Omental fat pad (tissue), 4 donors: ENCODE data around the gene RNF208. TPM values are rescaled to one million over a fixed set of nuclear protein-coding genes. Genes with fewer than 3 reads are reported as not detected.

Experiments used
- ATAC-seq: fragments of 150-250 bp; one replicate; pipeline ENCODE4 v1.9.1; 2016; ENCODE audit warnings: mild to moderate bottlenecking, moderate library complexity; ENCODE audit not compliant: low FRiP score
- DNase-seq: peaks from one replicate; pipeline ENCODE4 v3.0.0-alpha.2; 2019; ENCODE audit warnings: low spot score
- total RNA-seq, 4 donors: library from RNA; depleted of rRNA; stranded (reverse); fragments of >200 nt; gene quantifications; one replicate each; pipeline ENCODE4 v1.1.0, GENCODE V29; 2016
- TF ChIP-seq, protein P1 (sequence below), 3 donors: fragments of 450-650 bp; IDR thresholded peaks; one replicate each; pipeline ENCODE4 v1.5.1; 2016 to 2017; ENCODE audit warnings: antibody characterized with exemption in 3 of 3, mild to moderate bottlenecking in 3 of 3, moderate library complexity in 2 of 3

The RNF208 gene
- total RNA-seq, 4 donors from 2014 or later, result 0.65 to 1.0 (median 0.72) TPM; not detected in 1

- DNase-seq, result no peak
- ATAC-seq, result no peak
- TF ChIP-seq, protein P1, sequence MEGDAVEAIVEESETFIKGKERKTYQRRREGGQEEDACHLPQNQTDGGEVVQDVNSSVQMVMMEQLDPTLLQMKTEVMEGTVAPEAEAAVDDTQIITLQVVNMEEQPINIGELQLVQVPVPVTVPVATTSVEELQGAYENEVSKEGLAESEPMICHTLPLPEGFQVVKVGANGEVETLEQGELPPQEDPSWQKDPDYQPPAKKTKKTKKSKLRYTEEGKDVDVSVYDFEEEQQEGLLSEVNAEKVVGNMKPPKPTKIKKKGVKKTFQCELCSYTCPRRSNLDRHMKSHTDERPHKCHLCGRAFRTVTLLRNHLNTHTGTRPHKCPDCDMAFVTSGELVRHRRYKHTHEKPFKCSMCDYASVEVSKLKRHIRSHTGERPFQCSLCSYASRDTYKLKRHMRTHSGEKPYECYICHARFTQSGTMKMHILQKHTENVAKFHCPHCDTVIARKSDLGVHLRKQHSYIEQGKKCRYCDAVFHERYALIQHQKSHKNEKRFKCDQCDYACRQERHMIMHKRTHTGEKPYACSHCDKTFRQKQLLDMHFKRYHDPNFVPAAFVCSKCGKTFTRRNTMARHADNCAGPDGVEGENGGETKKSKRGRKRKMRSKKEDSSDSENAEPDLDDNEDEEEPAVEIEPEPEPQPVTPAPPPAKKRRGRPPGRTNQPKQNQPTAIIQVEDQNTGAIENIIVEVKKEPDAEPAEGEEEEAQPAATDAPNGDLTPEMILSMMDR (IDR thresholded peaks at IDR 0.05), result no peak
These were observed 43.0 kb downstream of the RNF208 start for GRCh38 chr9:137178939-137179630.

GRCh38 chr9:137178201-137178938, 43.7 kb downstream of the RNF208 start:
- ATAC-seq, result no peak
- DNase-seq, result no peak
- TF ChIP-seq, protein P1 (IDR thresholded peaks at IDR 0.05), result no peak

DNA sequence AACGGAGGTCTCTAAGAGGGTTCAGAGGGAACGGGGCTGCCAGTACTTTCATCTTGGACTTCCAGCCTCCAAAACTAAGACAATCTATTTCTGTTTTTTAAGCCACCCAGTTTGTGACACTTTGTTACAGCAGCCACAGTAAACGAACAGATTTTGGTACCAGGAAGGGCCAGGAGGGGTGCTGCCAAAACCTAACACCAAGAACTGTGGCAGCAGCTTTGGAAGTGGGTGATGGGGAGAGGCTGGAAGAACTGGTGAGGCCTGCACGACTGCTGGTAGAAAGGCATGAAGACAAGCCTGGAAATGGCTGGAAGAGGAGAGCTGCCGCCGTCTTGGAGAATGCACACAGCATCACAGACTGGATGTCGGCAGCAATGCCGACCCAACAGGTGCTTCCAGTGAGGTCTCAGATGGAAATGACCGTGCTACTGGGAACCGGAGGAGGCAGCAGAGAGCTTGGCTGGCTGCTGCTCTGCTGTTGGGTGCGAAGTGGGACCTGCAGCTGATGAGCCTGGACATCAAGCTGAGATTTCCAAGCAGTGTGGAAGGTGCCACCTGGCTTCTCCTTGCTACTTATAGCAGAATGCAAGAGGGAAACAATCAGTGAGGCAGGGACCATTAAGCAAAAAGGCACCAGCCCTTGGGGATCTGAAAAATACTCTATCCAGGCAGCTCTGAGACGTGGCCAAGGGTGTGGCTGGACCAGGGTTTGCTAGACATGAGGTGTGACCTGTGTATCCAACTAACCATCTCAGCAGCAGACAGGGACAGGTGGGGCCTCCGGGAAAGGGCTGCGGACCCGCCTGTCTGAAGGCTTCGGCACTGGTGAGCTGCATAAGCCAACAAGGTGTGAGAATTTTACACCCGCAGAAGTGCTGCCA, 45.5 kb downstream of the RNF208 start:
- TF ChIP-seq, protein P1 (IDR thresholded peaks at IDR 0.05), result no peak
- DNase-seq (no peak), ATAC-seq (no peak)

DNA sequence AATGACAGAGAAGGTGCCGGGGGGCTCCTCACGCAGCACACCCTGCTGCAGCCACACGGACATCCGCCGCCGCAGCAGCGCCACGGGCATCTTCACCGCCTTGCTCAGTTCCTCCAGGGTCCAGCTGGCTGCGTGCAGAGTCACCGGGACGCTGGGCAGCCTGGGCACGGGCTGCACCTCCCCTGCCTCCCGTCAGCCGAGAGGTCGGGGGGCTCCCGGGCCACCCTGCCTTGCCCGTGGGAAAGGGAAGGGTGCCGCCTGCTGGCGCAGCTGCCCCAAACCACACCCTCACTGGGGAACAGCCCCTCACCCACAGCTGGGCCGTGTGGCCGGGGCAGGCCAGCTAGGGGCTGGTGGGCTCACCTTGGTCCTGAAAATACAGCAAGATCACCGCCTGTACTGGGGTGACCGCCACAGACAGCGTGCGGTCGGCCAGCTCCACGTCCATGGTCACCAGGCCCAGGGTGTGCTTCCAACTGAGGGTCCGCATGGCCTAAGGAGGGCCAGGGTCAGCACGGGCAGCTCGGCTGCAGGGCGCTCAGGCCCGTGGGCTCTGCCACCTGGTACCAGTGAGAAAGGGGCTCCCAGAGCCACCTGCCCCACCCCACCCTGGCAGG, 46.6 kb downstream of the RNF208 start:
- ATAC-seq (no peak), DNase-seq (no peak)
- TF ChIP-seq, protein P1 (IDR thresholded peaks at IDR 0.05), result no peak

GRCh38 chr9:137174722-137175293, 47.2 kb downstream of the RNF208 start:
- no peak for ATAC-seq
- TF ChIP-seq, protein P1 (IDR thresholded peaks at IDR 0.05), result no peak
- DNase-seq, result no peak
